AG09319 (cell line): ENCODE data around the gene FKBP8.

Source experiments
- DNase-seq: peaks from one replicate; pipeline ENCODE4 v3.0.0-alpha.2; 2010; ENCODE audit warnings: low read depth; ENCODE audit errors: extremely low read depth
- CTCF ChIP-seq: IDR thresholded peaks from 2 replicates; pipeline ENCODE4 v1.5.1; 2011; ENCODE audit warnings: low read depth, mild to moderate bottlenecking, inconsistent platforms, low read length, moderate library complexity

Gene FKBP8

DNA sequence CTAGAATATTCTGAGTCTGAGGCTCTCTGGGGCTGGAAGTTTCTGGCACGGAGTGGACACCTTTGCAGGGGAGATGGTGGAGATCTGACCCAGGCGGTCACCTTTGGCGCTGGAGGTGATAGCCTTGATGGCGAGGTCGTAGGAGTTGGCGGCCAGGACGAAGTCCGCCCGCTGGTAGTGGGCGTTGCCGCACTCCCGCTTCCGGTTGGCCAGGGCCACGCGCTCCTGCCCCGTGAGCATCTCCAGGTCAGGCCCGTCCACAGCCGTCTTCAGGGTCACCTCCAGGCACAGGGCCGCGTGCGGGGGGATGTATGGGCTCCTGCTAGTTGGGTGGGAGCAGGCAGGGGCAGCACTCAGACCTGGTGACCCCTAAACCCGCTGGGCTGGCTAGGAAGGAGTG is 5.3 kb downstream of the FKBP8 start:
- no peak for DNase-seq
- TF ChIP-seq CTCF, result no peak

DNA sequence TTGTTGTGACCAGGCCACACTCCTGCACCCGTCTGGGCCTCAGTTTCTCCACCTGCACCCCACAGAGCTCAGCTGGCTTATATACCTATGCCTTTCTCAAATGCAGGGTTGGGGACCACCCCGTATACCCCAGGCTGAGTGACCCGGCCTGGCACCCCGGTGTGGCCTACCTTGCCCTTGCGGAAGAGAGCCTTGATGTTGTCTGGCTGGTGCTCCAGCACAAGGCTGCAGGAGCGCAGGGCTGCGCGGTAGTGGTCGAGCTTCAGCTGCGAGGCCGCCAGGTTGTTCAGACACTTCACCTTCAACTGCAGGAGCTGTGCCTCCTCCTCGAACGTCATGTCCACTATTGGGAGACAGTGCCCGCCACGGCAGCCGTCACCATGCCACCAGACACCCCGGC is 5.9 kb downstream of the FKBP8 start:
- no peak for TF ChIP-seq CTCF
- no peak for DNase-seq

- TF ChIP-seq CTCF, result no peak
- DNase-seq, result no peak
Measured at GRCh38 chr19:18536475-18536874, 6.9 kb downstream of the FKBP8 start.

GRCh38 chr19:18533058-18533457 is 10.3 kb downstream of the FKBP8 start:
- TF ChIP-seq CTCF, result no peak
- DNase-seq, result no peak

DNA sequence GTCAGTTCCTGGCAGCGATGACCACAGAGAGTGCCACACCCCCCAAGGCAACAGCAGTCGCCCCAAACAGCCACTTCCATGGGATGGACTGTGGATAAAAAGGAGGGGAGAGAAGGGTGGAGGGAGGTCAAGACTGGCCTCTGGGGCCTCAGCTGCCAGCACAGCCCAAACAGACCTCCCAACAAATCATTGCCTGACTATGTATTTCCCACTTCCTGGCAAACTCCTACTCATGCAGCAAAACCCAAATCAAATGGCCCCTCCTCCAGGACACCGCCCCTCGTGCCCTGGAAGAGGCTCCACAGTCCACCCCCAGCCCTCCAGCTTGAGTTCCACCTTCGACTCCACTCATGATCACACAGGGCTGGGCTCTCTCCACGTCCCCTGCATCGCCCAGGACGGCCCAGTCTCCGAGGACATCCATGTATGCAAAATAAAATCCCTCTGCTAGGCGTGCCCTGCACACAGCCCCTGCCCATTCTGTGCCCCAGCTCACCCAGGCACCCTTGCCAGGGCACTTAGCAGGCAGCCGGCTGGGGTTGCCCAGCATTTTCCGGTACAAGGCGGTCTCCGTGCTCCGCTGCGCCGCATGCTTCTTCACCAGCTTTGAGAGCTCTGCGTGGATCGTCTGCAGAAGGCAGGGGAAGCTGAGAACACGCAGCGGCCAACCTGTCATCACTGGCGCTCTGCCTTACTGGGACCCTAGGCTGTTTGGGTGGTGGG is 11.0 kb downstream of the FKBP8 start:
- no peak for TF ChIP-seq CTCF
- no peak for DNase-seq

GRCh38 chr19:18531485-18531884 is 11.9 kb downstream of the FKBP8 start:
- DNase-seq, result no peak
- TF ChIP-seq CTCF, result no peak

GRCh38 chr19:18529782-18530181 is 13.6 kb downstream of the FKBP8 start:
- TF ChIP-seq CTCF, result no peak
- no peak for DNase-seq
